HEK293 (cell line): ENCODE data around the gene RPS6KB1.
"Not testable (repeated sequence)": the region's sequence is repeated elsewhere in the genome, so short reads cannot be mapped to it uniquely, and the experiment has no call there.

Experiments
- CTCF ChIA-PET: fragments of 350-600 bp; formaldehyde crosslinking; extraction: SDS; loops from one replicate; lab custom pipeline; 2021; ENCODE audit warnings: antibody characterized with exemption; lab: Yijun Ruan, JAX
- POLR2A ChIA-PET: fragments of 300-600 bp; formaldehyde crosslinking; extraction: SDS; loops from one replicate; lab custom pipeline; 2020; ENCODE audit warnings: antibody characterized with exemption, inconsistent platforms; lab: Yijun Ruan, JAX
- H3K27ac ChIP-seq: fragments of 200-500 bp; sonication (Bioruptor generic); 2 replicates; pipeline ENCODE4 v1.5.1; 2014; ENCODE audit warnings: low read depth, low read length, control low read depth, inconsistent platforms; ENCODE audit errors: extremely low read depth
- H3K36me3 ChIP-seq, 2 experiments: fragments of 200-500 bp in 1 of 2; sonication (Bioruptor generic) in 1 of 2; 1 replicate in 1 of 2; 2 replicates in 1 of 2; pipeline ENCODE4 v1.5.1; 2014 to 2017; ENCODE audit warnings: inconsistent platforms in 2 of 2, low read length in 2 of 2; ENCODE audit not compliant: control insufficient read depth in 2 of 2, insufficient read depth in 1 of 2
- H3K4me1 ChIP-seq: fragments of 200-500 bp; sonication (Bioruptor generic); 2 replicates; pipeline ENCODE4 v1.5.1; 2014; ENCODE audit warnings: mild to moderate bottlenecking, low read length, inconsistent platforms; ENCODE audit not compliant: control insufficient read depth, insufficient read depth
- H3K4me3 ChIP-seq: 2 replicates; pipeline ENCODE4 v1.5.1; 2011; ENCODE audit warnings: low read depth, mild to moderate bottlenecking, control low read depth, low read length, moderate library complexity
- H3K9me3 ChIP-seq: fragments of 200-500 bp; sonication (Bioruptor generic); 2 replicates; pipeline ENCODE4 v1.5.1; 2014; ENCODE audit warnings: low read depth, low read length, inconsistent platforms; ENCODE audit not compliant: control insufficient read depth, insufficient read depth
- EGR2 ChIP-seq: fragments of 450-650 bp; formaldehyde crosslinking; IDR thresholded peaks from 2 replicates; pipeline ENCODE4 v1.5.1; 2016; ENCODE audit warnings: low read depth, missing biosample characterization, missing genetic modification characterization
- HOXA7 ChIP-seq: sonication (generic); formaldehyde crosslinking; IDR thresholded peaks from 2 replicates; pipeline ENCODE4 v1.8.1; 2022; ENCODE audit warnings: missing genetic modification reagents, borderline replicate concordance
- KLF1 ChIP-seq: fragments of 450-650 bp; formaldehyde crosslinking; IDR thresholded peaks from 2 replicates; pipeline ENCODE4 v1.5.1; 2016; ENCODE audit warnings: missing biosample characterization, missing genetic modification characterization
- OSR2 ChIP-seq: fragments of 450-650 bp; formaldehyde crosslinking; IDR thresholded peaks from 2 replicates; pipeline ENCODE4 v1.5.1; 2016; ENCODE audit warnings: missing biosample characterization, missing genetic modification characterization
- WT1 ChIP-seq: fragments of 450-650 bp; formaldehyde crosslinking; IDR thresholded peaks from 2 replicates; pipeline ENCODE4 v1.5.1; 2016; ENCODE audit warnings: missing biosample characterization, missing genetic modification characterization
- ZBTB17 ChIP-seq: fragments of 450-650 bp; formaldehyde crosslinking; IDR thresholded peaks from 2 replicates; pipeline ENCODE4 v1.5.1; 2016; ENCODE audit warnings: missing biosample characterization, missing genetic modification characterization
- ZBTB48 ChIP-seq: fragments of 450-650 bp; formaldehyde crosslinking; IDR thresholded peaks from 2 replicates; pipeline ENCODE4 v1.5.1; 2016; ENCODE audit warnings: missing biosample characterization, missing genetic modification characterization
- ZNF132 ChIP-seq: fragments of 450-650 bp; formaldehyde crosslinking; IDR thresholded peaks from 2 replicates; pipeline ENCODE4 v1.5.1; 2017; ENCODE audit warnings: missing biosample characterization, missing genetic modification characterization, borderline replicate concordance
- ZNF311 ChIP-seq: fragments of 450-650 bp; formaldehyde crosslinking; IDR thresholded peaks from 2 replicates; pipeline ENCODE4 v1.5.1; 2017; ENCODE audit warnings: missing biosample characterization, missing genetic modification characterization, borderline replicate concordance
- ZNF530 ChIP-seq: fragments of 450-650 bp; formaldehyde crosslinking; IDR thresholded peaks from 2 replicates; pipeline ENCODE4 v1.5.1; 2016; ENCODE audit warnings: low read depth, missing biosample characterization, missing genetic modification characterization
- ZNF600 ChIP-seq: fragments of 450-650 bp; formaldehyde crosslinking; IDR thresholded peaks from 2 replicates; pipeline ENCODE4 v1.5.1; 2016; ENCODE audit warnings: missing biosample characterization, missing genetic modification characterization
- ZNF747 ChIP-seq: fragments of 450-650 bp; formaldehyde crosslinking; IDR thresholded peaks from 2 replicates; pipeline ENCODE4 v1.5.1; 2016; ENCODE audit warnings: missing biosample characterization, missing genetic modification characterization
- ZNF76 ChIP-seq: fragments of 450-650 bp; formaldehyde crosslinking; IDR thresholded peaks from 2 replicates; pipeline ENCODE4; 2016; ENCODE audit warnings: low read depth, missing biosample characterization, missing genetic modification characterization, borderline replicate concordance
- ZSCAN16 ChIP-seq: fragments of 450-650 bp; formaldehyde crosslinking; IDR thresholded peaks from 2 replicates; pipeline ENCODE4 v1.5.1; 2016; ENCODE audit warnings: missing biosample characterization, missing genetic modification characterization
- TF ChIP-seq, protein P1 (sequence below): fragments of 450-650 bp; formaldehyde crosslinking; IDR thresholded peaks from 2 replicates; pipeline ENCODE4 v1.5.1; 2016; ENCODE audit warnings: missing biosample characterization, missing genetic modification characterization
- TF ChIP-seq, protein P2 (sequence below): fragments of 450-650 bp; IDR thresholded peaks from 2 replicates; pipeline ENCODE4 v1.5.1; 2018; ENCODE audit warnings: missing biosample characterization, mild to moderate bottlenecking, missing genetic modification characterization
- TF ChIP-seq, protein P3 (sequence below): fragments of 450-650 bp; formaldehyde crosslinking; IDR thresholded peaks from 2 replicates; pipeline ENCODE4 v1.5.1; 2016; ENCODE audit warnings: missing biosample characterization, missing genetic modification characterization
- TF ChIP-seq, protein P4 (sequence below): fragments of 450-650 bp; formaldehyde crosslinking; IDR thresholded peaks from 2 replicates; pipeline ENCODE4 v1.5.1; 2016; ENCODE audit warnings: missing biosample characterization, missing genetic modification characterization
- TF ChIP-seq, protein P5 (sequence below): fragments of 450-650 bp; formaldehyde crosslinking; IDR thresholded peaks from 2 replicates; pipeline ENCODE4 v1.5.1; 2016; ENCODE audit warnings: missing biosample characterization, missing genetic modification characterization

RPS6KB1 gene

DNA sequence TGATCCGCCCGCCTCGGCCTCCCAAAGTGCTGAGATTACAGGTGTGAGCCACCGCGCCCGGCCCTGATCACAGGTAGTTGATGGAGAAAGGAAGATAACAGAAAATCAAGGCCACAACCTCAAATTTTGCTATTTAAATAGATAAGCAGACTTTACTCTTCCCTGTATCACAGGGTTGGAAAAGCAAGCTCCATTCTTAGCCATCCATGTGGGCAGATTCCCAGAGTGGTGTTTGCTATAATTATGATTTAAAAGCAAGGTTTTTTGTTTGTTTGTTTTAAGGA is 44.6 kb upstream of the RPS6KB1 start:
- CTCF ChIA-PET: interaction anchor here (0.6 to 1.9 kb wide), 6 partner anchors 10 to 238 kb away, joined by 3 to 15 read pairs (median 4); no protein-coding TSS in a partner anchor
- no peak overlapping the region for H3K27ac ChIP-seq
- TF ChIP-seq, protein P1, sequence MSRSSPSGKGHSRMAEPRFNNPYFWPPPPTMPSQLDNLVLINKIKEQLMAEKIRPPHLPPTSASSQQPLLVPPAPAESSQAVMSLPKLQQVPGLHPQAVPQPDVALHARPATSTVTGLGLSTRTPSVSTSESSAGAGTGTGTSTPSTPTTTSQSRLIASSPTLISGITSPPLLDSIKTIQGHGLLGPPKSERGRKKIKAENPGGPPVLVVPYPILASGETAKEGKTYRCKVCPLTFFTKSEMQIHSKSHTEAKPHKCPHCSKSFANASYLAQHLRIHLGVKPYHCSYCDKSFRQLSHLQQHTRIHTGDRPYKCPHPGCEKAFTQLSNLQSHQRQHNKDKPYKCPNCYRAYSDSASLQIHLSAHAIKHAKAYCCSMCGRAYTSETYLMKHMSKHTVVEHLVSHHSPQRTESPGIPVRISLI (tag by site-specific recombination): no peak
- TF ChIP-seq ZNF132 (no peak), ZSCAN16 (tag by site-specific recombination) (no peak), ZNF76 (tag by site-specific recombination) (no peak), ZNF600 (tag by site-specific recombination) (no peak), HOXA7 (CRISPR knock-in tag) (no peak)
- TF ChIP-seq, all 188 proteins: peak for 0
- Histone ChIP-seq H3K9me3 (no peaks in the 10 kb centered on the region), H3K4me1 (peaks cover 25% of the 10 kb centered on the region), H3K4me3 (no peak overlapping the region), H3K36me3 (no peaks in the 10 kb centered on the region)
- POLR2A ChIA-PET: interaction anchor here (0.6 to 3.1 kb wide), 3 partner anchors 11 to 294 kb away, joined by 3 to 15 read pairs (median 3); no protein-coding TSS in a partner anchor

DNA sequence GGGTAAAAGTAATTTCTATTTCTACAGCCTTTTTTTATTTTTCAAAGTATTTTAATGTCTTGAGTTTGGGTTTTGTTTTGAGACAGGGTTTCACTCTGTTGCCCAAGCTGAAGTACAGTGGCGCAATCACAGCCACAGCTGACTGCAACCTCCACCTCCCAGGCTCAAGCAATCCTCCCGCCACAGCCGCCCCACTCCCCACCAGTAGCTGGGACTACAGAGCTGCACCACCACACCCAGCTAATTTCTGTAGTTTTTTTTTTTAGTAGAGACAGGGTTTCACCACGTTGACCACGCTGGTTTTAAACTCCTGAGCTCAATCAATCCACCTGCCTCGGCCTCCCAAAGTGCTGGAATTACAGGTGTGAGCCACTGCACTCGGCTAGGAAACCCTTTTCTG is 44.1 kb upstream of the RPS6KB1 start:
- ChIA-PET CTCF (interaction anchor here (0.6 to 1.7 kb wide), 4 partner anchors 16 to 239 kb away, joined by 3 to 14 read pairs (median 4); no protein-coding TSS in a partner anchor), POLR2A (interaction anchor here (1.3 to 3.1 kb wide), 2 partner anchors 11 to 65 kb away, joined by 3 to 15 read pairs; no protein-coding TSS in a partner anchor)
- TF ChIP-seq, protein P2, sequence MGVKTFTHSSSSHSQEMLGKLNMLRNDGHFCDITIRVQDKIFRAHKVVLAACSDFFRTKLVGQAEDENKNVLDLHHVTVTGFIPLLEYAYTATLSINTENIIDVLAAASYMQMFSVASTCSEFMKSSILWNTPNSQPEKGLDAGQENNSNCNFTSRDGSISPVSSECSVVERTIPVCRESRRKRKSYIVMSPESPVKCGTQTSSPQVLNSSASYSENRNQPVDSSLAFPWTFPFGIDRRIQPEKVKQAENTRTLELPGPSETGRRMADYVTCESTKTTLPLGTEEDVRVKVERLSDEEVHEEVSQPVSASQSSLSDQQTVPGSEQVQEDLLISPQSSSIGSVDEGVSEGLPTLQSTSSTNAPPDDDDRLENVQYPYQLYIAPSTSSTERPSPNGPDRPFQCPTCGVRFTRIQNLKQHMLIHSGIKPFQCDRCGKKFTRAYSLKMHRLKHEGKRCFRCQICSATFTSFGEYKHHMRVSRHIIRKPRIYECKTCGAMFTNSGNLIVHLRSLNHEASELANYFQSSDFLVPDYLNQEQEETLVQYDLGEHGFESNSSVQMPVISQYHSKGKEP (tag by site-specific recombination): no peak
- TF ChIP-seq ZNF530: no peak
- TF ChIP-seq, protein P3, sequence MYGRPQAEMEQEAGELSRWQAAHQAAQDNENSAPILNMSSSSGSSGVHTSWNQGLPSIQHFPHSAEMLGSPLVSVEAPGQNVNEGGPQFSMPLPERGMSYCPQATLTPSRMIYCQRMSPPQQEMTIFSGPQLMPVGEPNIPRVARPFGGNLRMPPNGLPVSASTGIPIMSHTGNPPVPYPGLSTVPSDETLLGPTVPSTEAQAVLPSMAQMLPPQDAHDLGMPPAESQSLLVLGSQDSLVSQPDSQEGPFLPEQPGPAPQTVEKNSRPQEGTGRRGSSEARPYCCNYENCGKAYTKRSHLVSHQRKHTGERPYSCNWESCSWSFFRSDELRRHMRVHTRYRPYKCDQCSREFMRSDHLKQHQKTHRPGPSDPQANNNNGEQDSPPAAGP (tag by site-specific recombination): no peak
- TF ChIP-seq ZNF132: no peak
- no peak for TF ChIP-seq ZBTB48 (tag by site-specific recombination)
- TF ChIP-seq, protein P4, sequence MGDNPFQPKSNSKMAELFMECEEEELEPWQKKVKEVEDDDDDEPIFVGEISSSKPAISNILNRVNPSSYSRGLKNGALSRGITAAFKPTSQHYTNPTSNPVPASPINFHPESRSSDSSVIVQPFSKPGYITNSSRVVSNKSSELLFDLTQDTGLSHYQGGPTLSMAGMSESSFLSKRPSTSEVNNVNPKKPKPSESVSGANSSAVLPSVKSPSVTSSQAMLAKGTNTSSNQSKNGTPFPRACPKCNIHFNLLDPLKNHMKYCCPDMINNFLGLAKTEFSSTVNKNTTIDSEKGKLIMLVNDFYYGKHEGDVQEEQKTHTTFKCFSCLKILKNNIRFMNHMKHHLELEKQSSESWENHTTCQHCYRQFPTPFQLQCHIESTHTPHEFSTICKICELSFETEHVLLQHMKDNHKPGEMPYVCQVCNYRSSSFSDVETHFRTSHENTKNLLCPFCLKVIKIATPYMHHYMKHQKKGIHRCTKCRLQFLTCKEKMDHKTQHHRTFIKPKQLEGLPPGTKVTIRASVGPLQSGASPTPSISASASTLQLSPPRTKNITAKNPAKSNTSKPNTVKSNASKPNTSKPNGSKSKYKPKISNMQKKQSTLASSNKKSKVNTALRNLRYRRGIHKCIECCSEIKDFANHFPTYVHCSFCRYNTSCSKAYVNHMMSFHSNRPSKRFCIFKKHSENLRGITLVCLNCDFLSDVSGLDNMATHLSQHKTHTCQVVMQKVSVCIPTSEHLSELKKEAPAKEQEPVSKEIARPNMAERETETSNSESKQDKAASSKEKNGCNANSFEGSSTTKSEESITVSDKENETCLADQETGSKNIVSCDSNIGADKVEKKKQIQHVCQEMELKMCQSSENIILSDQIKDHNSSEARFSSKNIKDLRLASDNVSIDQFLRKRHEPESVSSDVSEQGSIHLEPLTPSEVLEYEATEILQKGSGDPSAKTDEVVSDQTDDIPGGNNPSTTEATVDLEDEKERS: no peak
- no peak for TF ChIP-seq EGR2 (tag by site-specific recombination)
- TF ChIP-seq ZNF747 (tag by site-specific recombination): no peak
- TF ChIP-seq WT1 (tag by site-specific recombination): peak; percentile 90
- no peak for TF ChIP-seq ZNF311 (tag by site-specific recombination)
- TF ChIP-seq ZBTB17 (tag by site-specific recombination): 0 out of 2 replicates have a peak, but pooled peaks have one; percentile 27
- TF ChIP-seq, protein P5, sequence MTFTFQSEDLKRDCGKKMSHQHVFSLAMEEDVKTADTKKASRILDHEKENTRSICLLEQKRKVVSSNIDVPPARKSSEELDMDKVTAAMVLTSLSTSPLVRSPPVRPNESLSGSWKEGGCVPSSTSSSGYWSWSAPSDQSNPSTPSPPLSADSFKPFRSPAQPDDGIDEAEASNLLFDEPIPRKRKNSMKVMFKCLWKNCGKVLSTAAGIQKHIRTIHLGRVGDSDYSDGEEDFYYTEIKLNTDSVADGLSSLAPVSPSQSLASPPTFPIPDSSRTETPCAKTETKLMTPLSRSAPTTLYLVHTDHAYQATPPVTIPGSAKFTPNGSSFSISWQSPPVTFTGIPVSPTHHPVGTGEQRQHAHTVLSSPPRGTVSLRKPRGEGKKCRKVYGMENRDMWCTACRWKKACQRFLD: no peak
- peak; percentile 60 for TF ChIP-seq KLF1 (tag by site-specific recombination)
- peak; percentile 44; the same call in 1 of the 2 replicates for TF ChIP-seq OSR2 (tag by site-specific recombination)
- peaks cover 25% of the 10 kb centered on the region for H3K4me1 ChIP-seq
- H3K27ac ChIP-seq: no peak overlapping the region
- no peaks in the 10 kb centered on the region for H3K36me3 ChIP-seq
- no peaks in the 10 kb centered on the region for H3K9me3 ChIP-seq
- no peak overlapping the region for H3K4me3 ChIP-seq

DNA sequence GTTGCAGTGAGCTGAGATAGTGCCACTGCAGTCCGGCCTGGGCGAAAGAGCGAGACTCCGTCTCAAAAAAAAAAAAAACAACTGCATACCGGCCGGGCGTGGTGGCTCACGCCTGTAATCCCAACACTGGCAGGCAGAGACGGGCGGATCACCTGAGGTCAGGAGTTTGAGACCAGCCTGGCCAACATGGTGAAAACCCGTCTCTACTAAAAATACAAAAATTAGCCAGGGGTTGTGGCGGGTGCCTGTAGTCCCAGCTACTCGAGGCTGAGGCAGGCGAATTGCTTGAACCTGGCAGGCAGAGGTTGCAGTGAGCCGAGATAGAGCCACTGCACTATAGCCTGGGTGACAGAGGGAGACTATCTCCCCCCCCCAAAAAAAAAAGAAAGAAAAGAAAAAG is 42.6 kb upstream of the RPS6KB1 start:
- CTCF ChIA-PET: not testable (repeated sequence)

More for the DNA sequence above, 42.6 kb upstream of the RPS6KB1 start:
- not testable (repeated sequence) for H3K36me3 ChIP-seq, H3K27ac ChIP-seq, H3K4me3 ChIP-seq, H3K9me3 ChIP-seq
- peaks cover 20% of the 10 kb centered on the region for H3K4me1 ChIP-seq
- POLR2A ChIA-PET: interaction anchor here (0.6 to 3.1 kb wide), 4 partner anchors 9 to 93 kb away, joined by 3 to 15 read pairs (median 6); no protein-coding TSS in a partner anchor
